KG1 (cell line): ENCODE data around the gene SLC46A3.

Source experiments
- DNase-seq: peaks from one replicate; lab custom pipeline; 2025; lab: John Stamatoyannopoulos, UW

Gene SLC46A3

DNA sequence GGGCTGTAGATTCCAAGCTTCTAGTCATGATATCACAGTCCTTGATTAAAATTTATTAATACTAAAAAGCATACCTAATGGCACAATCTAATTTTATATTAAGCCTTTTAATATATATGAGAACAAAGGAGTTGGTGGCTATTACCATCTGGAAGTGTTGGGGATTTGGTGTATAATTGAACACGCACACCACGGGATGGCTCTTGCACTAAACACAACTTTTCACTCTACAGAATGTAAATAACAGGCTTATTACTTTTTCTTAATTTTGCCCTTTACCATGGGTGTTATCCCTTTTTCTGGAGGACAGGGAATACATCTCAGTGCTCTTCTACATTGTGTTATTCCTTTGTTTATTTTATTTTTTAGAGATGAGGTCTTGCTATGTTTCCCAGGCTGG is 38.2 kb downstream of the SLC46A3 start:
- no peak for DNase-seq

DNA sequence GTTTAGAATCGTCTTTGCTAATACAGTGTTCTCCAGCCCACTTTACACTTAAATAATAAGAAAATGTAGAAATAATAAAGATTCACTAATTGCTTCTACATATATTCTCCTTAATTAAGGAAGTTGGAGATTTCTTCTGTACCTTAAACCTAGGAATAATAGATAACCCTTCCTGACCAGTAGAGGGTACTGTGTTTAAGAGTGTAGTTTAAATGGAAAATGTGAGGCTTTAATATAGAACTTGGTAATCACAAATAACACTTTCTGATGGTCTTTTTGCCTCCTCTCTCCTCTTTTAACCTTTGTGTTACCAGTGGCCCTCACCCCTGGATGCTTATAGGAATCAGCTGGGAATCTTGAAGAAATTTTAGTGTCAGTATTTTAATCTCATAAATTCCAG is 39.1 kb downstream of the SLC46A3 start:
- DNase-seq, result no peak

DNA sequence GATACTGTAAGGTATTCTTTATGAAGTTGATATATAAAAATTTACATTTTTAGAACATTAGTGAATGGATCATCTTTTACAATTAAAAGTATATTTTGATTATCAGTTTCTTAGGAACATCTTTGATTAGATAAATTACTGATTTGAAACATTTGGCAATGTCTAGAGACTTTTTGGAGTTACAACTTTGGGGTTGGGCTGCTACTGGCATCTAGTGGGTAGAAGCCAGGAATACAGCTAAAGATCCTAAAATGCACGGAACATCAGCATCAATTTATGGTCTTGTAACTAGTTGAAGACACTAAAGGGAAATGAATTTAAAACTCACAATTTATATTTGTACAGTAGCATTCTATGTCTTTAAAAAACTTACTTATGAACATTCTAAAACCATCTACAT is 40.0 kb downstream of the SLC46A3 start:
- no peak for DNase-seq

DNA sequence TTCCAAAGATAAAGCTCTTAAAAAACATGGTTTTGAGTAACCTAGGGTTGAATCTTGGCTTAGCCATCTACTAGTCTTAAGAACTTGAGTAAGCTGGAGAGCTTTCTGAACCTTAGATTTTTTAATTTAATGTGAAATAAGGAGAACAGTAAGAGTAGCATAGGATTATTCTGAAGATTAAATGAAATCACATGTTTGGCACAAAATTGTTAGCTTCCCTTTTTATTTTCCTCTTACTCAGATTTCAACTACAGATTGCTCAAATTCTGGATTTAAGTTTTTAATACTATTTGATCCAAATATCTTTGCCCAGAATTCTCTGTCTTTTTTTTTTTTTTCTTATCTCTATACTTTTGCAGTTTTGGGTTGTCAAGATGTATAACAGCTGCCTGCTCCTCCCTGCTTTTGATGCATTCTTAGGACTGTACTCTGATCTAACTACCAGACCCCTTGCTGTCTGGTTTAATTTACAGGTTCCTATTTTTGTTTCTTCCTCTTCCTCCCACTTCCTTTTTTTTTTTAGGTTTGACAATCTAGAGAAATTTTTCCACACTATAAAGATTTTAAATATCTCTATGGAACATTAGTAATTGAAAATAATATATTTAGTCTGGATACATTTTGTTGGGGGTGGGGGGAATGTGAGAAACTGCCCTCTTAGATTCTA is 47.5 kb downstream of the SLC46A3 start:
- no peak for DNase-seq

DNA sequence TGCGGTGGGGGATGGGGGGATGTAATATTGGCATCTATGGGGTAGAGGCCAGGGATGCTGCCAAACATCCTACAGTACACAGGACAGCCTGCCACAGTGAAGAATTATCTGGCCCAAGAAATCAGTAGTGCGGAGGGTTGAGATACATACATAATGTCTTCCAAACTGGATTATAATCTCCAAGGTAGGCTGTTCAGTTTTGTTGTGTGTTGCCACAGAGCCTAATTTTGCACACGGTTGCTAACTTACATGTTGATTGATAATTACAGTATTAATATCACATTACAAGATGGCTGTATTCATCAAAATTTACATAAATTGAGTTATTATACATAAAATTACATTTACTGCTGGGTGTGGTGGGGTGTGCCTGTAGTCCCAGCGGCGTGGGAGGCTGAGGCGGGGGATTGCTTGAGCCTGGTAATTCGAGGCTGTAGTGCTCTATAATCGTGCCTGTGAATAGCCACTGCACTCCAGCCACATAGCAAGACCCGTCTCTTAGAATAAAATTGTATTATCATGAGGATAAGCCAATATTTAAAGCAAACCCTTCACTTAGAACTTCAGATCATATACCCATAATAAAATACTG is 51.8 kb downstream of the SLC46A3 start:
- DNase-seq, result no peak

DNA sequence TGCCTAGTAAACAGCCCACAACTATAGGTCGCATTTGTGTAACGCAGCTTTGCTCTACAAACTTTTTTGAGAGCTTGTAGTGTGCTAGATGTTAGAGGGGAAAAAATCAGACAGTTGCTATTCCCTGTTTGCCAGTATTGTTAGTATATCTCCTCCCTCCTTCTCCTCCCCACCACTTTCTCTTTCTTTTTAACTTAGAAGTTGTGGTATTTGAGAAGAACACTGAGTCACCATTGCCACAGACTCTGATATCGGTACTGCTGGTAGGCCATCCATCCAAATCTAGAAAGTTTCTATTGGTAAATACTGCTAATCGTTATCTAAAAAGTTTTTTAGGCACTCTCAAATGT is 59.2 kb downstream of the SLC46A3 start:
- no peak for DNase-seq

DNA sequence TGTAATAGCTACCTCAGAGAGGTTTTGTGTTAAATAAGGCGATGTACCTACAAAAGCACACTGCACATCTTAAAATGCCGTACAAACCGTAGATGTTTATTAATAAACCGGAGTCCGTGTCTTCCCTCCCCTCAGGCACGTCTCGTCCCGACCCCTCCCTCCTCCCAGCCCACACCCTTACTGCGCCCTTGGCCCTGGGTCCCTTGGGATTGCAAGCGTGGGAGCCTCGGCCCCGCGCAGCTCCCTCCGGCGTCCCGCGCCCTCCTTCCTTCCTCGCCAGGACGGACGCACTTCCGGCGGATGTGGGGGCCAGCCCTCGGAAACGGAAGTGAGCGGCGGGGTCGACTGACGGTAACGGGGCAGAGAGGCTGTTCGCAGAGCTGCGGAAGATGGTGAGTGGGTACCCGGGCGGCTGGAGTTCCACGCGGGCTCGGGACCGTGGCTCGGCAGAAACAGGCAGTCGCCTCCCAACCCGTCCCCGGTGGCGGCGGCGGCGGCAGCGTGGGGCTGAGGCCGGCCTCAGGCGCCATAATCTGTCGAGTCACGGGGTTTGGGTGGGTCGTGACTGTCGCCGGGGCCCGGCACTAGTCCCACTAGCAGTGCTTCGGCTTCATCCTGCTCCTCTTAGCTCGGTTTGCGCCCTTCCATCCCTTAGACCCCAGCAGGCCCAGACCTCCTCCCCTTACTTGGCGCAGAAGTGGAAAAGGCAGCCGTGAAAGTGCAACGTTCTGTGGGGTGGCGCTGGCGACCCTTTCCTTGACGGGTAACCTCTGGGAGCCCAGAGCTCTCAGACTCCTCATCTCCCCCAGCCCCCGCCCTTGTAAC is 59.8 kb downstream of the SLC46A3 start, which contains the start of gene POMP:
Gene POMP, plus strand, starts transcription at position 335 of the 825 bp plus-strand sequence. Its CDS starts 55 bp downstream, at position 390.
- peak; percentile 55 for DNase-seq

DNA sequence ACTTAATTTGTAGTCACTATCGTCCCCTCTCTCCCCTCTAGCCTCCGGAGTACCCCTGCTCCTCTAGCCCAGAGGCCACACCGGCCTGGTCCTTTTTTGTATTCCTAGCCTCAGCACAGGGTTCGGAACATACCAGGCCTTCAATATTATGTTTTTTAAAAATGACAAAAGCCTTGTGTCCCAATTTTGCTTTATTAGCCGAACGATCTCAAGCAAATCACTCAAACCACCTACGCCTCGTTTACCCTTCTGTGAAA is 60.3 kb downstream of the SLC46A3 start:
- DNase-seq, result no peak

DNA sequence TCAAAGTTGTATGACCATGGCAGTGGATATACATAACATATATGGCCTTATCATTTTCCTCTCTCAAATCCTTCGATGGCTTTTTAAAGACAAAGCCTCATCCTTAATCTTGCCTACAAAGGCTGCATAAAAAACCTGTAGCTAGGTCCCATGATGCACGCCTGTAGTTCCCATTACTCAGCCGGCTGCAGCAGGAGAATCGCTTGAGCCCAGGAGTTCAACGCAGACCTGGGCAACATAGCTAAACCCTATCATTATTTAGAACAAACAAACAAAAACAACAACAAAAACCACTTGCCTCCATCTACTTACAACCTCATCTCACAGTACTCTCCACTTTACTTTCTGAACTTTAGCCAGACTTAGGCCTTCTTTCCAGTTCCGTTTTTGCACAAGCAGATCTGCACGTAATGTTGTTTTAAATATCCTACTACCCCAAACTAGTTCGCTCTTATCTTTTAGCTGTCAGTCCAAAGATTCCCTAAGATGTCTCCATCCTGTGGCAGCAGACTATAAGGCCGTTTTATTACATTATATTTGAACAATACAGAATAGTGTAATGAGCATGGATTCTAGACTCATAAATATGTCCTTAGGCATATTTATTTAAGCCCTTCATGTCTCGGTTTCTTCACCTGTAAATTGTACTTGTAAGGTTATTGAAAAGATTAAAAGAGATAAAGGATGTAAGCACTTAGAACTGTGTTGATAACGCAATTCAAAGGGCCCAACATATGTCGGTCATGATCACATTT is 60.8 kb downstream of the SLC46A3 start:
- DNase-seq, result no peak

DNA sequence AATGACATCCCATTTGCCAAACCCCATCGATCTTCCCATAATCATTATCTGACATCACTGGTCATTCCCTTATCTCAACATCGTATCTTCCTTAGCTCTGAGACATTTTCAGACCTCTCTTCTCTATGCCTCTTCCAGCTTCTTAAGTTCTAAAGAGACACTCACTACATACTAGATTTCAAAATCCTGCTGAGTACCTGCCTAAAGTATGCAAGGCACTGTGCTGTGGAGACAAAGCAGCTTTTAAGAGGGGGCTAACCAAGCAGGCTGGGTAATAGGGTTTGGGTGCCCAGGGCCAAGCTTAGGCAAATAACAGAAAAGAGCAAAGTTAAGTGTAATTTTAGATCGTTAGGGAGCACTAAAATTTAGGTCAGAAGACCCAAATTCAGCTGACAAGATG is 63.2 kb downstream of the SLC46A3 start:
- DNase-seq, result no peak

DNA sequence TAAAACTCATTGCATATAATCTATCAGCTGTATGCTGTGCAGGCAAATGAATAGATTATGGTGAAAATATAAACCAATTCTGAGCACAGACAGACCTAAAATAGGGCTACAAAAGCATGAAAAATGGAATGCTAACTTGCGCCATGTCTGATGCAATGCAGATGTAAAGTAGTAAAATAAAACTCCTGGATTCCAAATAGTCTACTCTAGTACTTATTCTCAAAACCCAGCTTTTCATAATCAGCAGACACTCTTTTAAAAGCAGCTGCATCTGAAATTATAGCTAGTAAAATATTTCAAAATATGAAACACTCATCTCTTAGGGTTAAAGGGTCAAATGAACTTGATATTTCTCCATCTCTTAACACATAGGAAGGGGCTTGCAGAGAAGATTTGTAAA is 64.5 kb downstream of the SLC46A3 start:
- no peak for DNase-seq

DNA sequence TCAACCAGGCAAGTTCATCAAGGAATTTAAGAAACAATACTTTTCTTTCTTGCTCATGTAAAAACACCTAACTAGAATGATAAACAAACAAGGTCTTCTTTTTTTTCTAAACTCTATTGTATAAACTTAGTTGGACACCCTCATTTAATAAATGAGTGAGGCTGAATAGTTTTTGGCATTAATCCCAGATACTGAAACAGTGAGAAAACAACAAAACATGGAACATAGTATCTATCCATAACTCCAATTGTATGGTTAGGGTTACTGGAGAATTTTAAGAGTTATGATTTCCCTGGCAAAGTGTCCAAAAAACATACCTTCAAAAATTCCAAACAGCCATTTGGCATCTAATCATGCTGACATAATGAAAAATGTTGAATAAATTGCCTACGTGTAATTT is 65.7 kb downstream of the SLC46A3 start:
- DNase-seq, result no peak

DNA sequence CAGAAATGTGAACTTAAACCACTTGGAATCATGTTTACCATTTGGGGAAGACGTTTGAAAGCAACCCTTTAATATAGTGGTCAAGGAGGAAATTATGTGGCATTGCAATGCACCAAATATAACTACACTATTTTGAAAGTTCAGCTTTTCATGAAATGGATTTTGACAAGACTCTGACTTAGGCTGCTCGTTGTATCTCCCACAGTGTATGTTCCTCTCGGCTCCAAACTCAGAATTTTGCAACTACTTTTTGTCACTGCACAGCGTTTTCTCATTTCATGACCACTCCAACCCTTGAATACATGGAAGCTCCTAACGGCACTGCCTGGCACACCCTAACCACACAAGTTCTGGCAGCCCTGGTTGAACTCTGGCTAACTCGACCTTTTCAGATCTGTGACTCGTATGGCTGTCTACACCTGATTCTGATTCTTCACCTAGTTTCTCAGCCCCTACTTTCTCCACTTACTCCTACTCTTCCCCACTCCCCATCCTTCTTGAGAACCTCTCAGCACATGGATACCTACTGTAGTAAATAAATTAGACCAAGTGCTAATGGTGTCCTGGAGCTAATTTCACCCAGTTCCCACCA is 66.9 kb downstream of the SLC46A3 start:
- no peak for DNase-seq

DNA sequence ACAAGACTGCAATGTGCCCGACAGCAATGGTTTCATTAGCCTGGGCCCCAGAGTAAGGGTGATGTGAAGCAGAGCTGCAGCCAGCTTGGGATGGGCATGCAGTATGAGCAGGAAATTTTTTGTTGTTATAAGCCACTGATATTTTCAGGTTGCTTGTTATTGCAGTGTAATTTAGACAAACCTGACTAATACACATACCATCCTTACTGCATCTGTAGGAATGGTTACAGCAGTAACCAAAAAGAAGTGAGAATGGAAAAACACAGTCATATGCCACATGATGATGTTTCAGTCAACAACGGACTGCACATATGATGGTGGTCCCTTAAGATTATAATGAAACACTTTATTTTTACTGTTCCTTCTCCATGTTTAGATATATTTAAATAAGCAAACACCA is 68.5 kb downstream of the SLC46A3 start:
- no peak for DNase-seq
